ENCODE results near the gene SNAI1.

SNAI1 gene

GRCh38 chr20:50017576-50018248 lies 34.9 kb downstream of the SNAI1 start:
- H3K4me3 ChIP-seq (ENCODE audit: control insufficient read depth, low read depth, low read length), result no peak overlapping the region
- TF ChIP-seq, protein P1, sequence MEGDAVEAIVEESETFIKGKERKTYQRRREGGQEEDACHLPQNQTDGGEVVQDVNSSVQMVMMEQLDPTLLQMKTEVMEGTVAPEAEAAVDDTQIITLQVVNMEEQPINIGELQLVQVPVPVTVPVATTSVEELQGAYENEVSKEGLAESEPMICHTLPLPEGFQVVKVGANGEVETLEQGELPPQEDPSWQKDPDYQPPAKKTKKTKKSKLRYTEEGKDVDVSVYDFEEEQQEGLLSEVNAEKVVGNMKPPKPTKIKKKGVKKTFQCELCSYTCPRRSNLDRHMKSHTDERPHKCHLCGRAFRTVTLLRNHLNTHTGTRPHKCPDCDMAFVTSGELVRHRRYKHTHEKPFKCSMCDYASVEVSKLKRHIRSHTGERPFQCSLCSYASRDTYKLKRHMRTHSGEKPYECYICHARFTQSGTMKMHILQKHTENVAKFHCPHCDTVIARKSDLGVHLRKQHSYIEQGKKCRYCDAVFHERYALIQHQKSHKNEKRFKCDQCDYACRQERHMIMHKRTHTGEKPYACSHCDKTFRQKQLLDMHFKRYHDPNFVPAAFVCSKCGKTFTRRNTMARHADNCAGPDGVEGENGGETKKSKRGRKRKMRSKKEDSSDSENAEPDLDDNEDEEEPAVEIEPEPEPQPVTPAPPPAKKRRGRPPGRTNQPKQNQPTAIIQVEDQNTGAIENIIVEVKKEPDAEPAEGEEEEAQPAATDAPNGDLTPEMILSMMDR (IDR thresholded peaks at IDR 0.05; ENCODE audit: control insufficient read depth, insufficient read depth, low read depth, low read length, missing control alignments), result no peak
- DNase-seq (ENCODE audit: low read depth), result no peak

DNA sequence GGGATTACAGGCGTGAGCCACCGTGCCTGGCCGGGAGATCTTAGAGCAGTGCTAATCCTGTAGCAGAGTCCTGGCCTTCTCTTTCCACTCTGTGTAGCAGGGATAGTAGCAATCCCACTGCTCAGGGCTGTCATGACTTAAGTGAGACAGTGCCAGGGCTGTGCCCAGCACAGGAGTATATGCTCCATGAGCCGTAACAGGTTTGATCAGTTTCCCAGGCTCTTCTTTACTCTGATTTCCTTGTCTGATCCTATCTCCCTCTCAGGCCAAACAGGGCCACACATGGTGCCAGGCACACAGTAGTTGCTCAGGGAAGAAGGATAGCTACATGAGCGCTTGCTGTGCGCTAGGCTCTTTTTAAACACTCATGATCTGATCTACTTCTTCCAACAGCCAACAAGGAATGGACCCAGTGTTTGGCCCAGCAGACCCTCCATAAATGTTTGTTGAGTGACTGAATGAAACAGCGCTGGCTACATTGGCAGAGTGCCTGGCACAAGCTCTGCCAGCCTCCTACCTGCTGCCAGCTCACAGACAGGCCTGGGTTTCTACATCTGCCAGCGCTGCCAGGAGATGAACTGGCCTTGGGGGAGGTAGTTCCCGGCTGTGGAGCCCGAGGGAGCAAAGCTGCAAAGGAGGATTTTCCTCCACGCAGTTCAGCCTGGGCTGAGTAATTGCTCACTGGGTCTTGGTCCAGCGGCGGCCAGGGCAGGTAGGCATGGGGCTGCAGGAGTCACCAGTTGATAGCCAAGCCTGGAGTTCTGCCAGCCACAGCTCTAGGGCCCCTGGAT lies 36.9 kb downstream of the SNAI1 start:
- H3K4me3 ChIP-seq (ENCODE audit: control insufficient read depth, low read depth, low read length), result no peak overlapping the region
- TF ChIP-seq, protein P1 (IDR thresholded peaks at IDR 0.05; ENCODE audit: control insufficient read depth, insufficient read depth, low read depth, low read length, missing control alignments), result no peak
- DNase-seq (ENCODE audit: low read depth), result no peak

- TF ChIP-seq, protein P1 (IDR thresholded peaks at IDR 0.05; ENCODE audit: control insufficient read depth, insufficient read depth, low read depth, low read length, missing control alignments), result no peak
- no peak for DNase-seq (ENCODE audit: low read depth)
- H3K4me3 ChIP-seq (ENCODE audit: control insufficient read depth, low read depth, low read length), result no peak overlapping the region
Observed at GRCh38 chr20:50020288-50020687, 37.5 kb downstream of the SNAI1 start.

DNA sequence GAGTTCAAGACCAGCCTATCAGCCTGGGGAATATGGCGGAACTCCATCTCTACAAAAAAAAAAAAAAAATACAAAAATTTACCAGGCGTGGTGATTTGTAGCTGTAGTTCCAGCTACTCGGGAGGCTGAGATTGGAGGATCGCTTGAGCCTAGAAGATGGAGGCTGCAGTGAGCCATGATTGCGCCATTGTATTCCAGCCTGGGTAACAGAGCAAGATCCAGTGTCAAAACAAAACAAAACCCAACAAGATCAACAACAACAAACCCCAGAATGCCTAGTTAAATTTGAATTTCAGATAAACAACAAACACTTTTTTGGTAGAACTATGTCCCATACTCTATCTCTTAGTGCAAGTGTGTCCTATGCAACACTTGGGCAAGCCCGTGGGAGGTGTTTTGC lies 39.9 kb downstream of the SNAI1 start:
- DNase-seq (ENCODE audit: low read depth), result no peak
- TF ChIP-seq, protein P1 (IDR thresholded peaks at IDR 0.05; ENCODE audit: control insufficient read depth, insufficient read depth, low read depth, low read length, missing control alignments), result no peak
- H3K4me3 ChIP-seq (ENCODE audit: control insufficient read depth, low read depth, low read length), result no peak overlapping the region

DNA sequence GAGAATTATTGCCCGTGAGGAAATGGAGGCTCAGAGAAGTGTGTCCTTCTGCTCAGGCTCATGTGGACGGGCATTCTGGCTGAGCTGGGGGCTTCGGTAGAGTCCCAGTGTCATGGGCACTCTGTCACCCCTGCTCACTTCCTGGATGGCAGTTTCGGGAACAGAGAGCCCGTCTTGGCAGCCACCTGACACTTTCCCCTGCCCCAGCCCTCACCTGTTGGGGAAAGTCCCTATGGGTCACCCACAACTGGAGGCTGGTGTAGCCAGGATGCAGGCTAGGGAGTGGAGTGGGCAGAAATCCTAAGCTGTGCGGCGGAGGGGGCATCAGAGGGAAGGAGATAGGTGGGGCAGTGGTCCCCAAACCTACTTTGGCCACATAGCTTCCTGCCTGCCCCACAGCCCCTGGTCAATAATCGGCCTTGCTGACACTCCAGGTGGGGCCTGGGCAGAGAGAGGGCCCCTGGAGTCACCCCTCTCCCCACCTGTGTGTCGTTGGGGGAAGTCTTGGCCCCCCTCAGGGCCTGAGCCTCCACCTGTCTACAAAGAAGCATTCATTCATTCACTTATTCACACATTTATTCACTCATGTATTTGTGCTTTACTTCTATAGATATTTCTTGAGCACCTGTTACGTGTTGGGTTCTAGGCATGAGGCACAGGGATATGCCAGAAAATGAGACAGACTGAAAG lies 40.5 kb downstream of the SNAI1 start:
- H3K4me3 ChIP-seq (ENCODE audit: control insufficient read depth, low read depth, low read length), result no peak overlapping the region
- no peak for DNase-seq (ENCODE audit: low read depth)
- TF ChIP-seq, protein P1 (IDR thresholded peaks at IDR 0.05; ENCODE audit: control insufficient read depth, insufficient read depth, low read depth, low read length, missing control alignments), result no peak

DNA sequence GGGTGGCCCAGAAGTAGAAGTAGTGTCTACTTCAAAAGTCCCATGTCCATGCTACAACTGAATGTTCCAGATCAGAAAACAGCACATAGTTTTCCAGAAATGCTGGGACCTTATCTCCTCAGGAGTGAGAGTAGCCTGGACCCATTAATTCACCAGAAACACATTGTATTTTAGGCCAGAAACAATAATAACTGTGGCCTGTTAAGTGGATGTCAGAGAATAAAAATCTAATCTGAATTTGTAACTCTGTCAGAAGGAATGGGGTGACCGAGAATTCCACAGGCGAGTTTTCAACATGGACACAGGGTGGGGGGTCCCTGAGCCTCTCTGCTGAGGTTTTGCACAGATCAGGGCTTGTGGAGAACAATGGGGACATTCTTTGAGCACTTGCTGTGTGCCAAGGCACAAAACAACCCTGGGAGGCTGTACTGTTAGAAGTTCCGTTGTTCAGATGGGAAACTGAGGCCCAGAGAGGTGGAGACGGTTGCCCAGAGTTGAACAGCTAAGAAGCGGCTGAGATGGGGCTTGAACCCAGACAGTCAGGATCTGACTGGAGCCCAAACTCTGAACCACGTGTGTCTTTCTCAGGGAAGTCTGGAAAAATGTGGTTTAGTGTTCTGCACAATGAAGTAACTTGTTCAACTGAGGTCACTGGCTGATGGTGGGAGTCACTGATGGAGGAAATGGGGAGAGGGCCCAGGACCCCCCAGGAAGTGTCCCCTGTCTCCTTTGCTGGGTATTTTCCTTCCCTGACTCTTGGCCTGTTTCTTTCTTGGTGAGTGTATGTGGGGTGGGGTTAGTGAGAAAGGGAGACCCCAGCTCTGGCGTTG lies 44.2 kb downstream of the SNAI1 start:
- H3K4me3 ChIP-seq (ENCODE audit: control insufficient read depth, low read depth, low read length), result no peak overlapping the region
- TF ChIP-seq, protein P1 (IDR thresholded peaks at IDR 0.05; ENCODE audit: control insufficient read depth, insufficient read depth, low read depth, low read length, missing control alignments), result no peak
- DNase-seq (ENCODE audit: low read depth), result no peak
